BJ (cell line): ENCODE measurements around the gene CELSR3. TPM values are rescaled to one million over a fixed set of nuclear protein-coding genes. Genes with fewer than 3 reads are reported as not detected.

Experiments used
- CTCF ChIA-PET: fragments of 350-600 bp; formaldehyde crosslinking; extraction: SDS; loops from one replicate; lab custom pipeline; 2021; ENCODE audit warnings: antibody characterized with exemption, inconsistent platforms; lab: Yijun Ruan, JAX
- POLR2A ChIA-PET: fragments of 300-600 bp; sonication (Branson Sonifier 250); formaldehyde crosslinking; extraction: SDS; loops from one replicate; lab custom pipeline; 2021; ENCODE audit warnings: antibody characterized with exemption; lab: Charles Lee
- DNase-seq: peaks from one replicate; pipeline ENCODE4 v3.0.0-alpha.2; 2011; ENCODE audit warnings: low read depth
- H3K27me3 ChIP-seq: 2 replicates; pipeline ENCODE4 v1.6.0; 2011; ENCODE audit warnings: low read length; ENCODE audit not compliant: control insufficient read depth, insufficient read depth
- H3K36me3 ChIP-seq: 2 replicates; pipeline ENCODE4 v1.5.1; 2011; ENCODE audit warnings: low read length; ENCODE audit not compliant: control insufficient read depth, insufficient read depth
- H3K4me3 ChIP-seq: 2 replicates; pipeline ENCODE4 v1.5.1; 2011; ENCODE audit warnings: low read depth, mild to moderate bottlenecking, control low read depth, low read length
- CTCF ChIP-seq: IDR thresholded peaks from 2 replicates; pipeline ENCODE4 v1.5.1; 2011; ENCODE audit warnings: low read depth, mild to moderate bottlenecking, control low read depth, inconsistent platforms, low read length, moderate library complexity; ENCODE audit not compliant: insufficient read depth
- polyA plus RNA-seq: library from polyadenylated mRNA; depleted of rRNA; stranded (reverse); fragments of >200 nt; gene quantifications from 2 replicates; pipeline ENCODE4 v1.2.3, GENCODE V29; 2011

CELSR3 gene
- polyA plus RNA-seq, 1 experiment: 0.88 TPM

GRCh38 chr3:48656061-48656840 is 6.4 kb downstream of the CELSR3 start:
- ChIA-PET POLR2A (no interaction called here), CTCF (interaction anchor here (0.7 to 2.3 kb wide), 7 partner anchors 11 to 351 kb away, joined by 3 to 13 read pairs (median 4); partner anchors contain the start of genes SLC26A6 and WDR6)
- peak; percentile 45 for TF ChIP-seq CTCF
- DNase-seq: no peak
- no peaks in the 10 kb centered on the region for H3K27me3 ChIP-seq
- H3K4me3 ChIP-seq: peak overlapping the region; percentile 51
- H3K36me3 ChIP-seq: no peaks in the 10 kb centered on the region

GRCh38 chr3:48655606-48656005 is 7.1 kb downstream of the CELSR3 start:
- no peak for DNase-seq
- H3K4me3 ChIP-seq: peak overlapping the region; percentile 51
- CTCF ChIA-PET: interaction anchor here (1.2 to 1.6 kb wide), 3 partner anchors 29 to 191 kb away, joined by 3 to 4 read pairs (median 4); no protein-coding TSS in a partner anchor

GRCh38 chr3:48655063-48655462 is 7.6 kb downstream of the CELSR3 start:
- ChIA-PET CTCF (interaction anchor here (1.2 to 1.5 kb wide), 2 partner anchors 16 to 32 kb away, joined by 3 read pairs; no protein-coding TSS in a partner anchor), POLR2A (no interaction called here)
- H3K36me3 ChIP-seq: no peaks in the 10 kb centered on the region
- TF ChIP-seq CTCF: no peak
- H3K4me3 ChIP-seq: no peak overlapping the region
- H3K27me3 ChIP-seq: no peaks in the 10 kb centered on the region
- DNase-seq: no peak

More at GRCh38 chr3:48655606-48656005, 7.1 kb downstream of the CELSR3 start:
- Histone ChIP-seq H3K27me3 (no peaks in the 10 kb centered on the region), H3K36me3 (no peaks in the 10 kb centered on the region)
- POLR2A ChIA-PET: no interaction called here
- TF ChIP-seq CTCF: no peak

- no peak overlapping the region for H3K4me3 ChIP-seq
- no peak for DNase-seq
- ChIA-PET CTCF (interaction anchor here (0.9 to 1.5 kb wide), 3 partner anchors 14 to 95 kb away, joined by 3 to 5 read pairs (median 3); partner anchors contain the start of gene SLC26A6), POLR2A (no interaction called here)
- no peaks in the 10 kb centered on the region for H3K27me3 ChIP-seq
- no peaks in the 10 kb centered on the region for H3K36me3 ChIP-seq
- no peak for TF ChIP-seq CTCF
These were observed 9.6 kb downstream of the CELSR3 start for GRCh38 chr3:48652923-48653715.

- ChIA-PET CTCF (interaction anchor here (1.5 kb wide), 1 partner anchor 16 kb away, joined by 5 read pairs; the partner anchor contains the start of gene SLC26A6), POLR2A (no interaction called here)
- DNase-seq: no peak
- Histone ChIP-seq H3K4me3 (no peak overlapping the region), H3K36me3 (no peaks in the 10 kb centered on the region), H3K27me3 (no peaks in the 10 kb centered on the region)
- TF ChIP-seq CTCF: no peak
These were observed 10.9 kb downstream of the CELSR3 start for GRCh38 chr3:48651771-48652170.
